Measurements from ENCODE around the gene KRTAP12-3.

KRTAP12-3 gene

DNA sequence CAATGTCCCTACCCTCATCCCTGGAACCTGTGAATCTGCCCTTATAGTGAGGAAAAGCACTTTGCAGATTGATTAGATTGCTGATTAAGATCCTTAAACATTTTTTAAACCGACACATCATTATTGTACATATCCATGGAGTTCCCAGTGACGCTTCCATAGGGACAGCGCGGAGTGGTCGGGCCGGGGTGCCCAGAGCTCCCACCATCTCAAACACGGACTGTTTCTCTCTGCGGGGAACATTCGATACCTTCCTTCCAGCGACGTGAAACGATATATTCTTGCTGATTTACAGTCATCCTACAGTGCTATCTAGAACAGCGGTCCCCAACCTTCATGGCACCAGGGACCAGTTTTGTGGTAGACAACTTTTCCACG lies 43.3 kb downstream of the KRTAP12-3 start:
- Histone ChIP-seq H3K4me1 (no peaks in the 10 kb centered on the region), H3K9me3 (no peaks in the 10 kb centered on the region), H3K4me3 (no peak overlapping the region), H3K27ac (no peak overlapping the region), H3K27me3 (peaks cover 0 to 88% of the 10 kb centered on the region in 2 donors), H3K36me3 (no peaks in the 10 kb centered on the region)
- TF ChIP-seq, protein P1, sequence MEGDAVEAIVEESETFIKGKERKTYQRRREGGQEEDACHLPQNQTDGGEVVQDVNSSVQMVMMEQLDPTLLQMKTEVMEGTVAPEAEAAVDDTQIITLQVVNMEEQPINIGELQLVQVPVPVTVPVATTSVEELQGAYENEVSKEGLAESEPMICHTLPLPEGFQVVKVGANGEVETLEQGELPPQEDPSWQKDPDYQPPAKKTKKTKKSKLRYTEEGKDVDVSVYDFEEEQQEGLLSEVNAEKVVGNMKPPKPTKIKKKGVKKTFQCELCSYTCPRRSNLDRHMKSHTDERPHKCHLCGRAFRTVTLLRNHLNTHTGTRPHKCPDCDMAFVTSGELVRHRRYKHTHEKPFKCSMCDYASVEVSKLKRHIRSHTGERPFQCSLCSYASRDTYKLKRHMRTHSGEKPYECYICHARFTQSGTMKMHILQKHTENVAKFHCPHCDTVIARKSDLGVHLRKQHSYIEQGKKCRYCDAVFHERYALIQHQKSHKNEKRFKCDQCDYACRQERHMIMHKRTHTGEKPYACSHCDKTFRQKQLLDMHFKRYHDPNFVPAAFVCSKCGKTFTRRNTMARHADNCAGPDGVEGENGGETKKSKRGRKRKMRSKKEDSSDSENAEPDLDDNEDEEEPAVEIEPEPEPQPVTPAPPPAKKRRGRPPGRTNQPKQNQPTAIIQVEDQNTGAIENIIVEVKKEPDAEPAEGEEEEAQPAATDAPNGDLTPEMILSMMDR (IDR thresholded peaks at IDR 0.05), result no peak
- DNase-seq, result no peak
- intact Hi-C loops (cut with DNase I; ENCODE audit: low total_unique reads), result no loop called here

DNA sequence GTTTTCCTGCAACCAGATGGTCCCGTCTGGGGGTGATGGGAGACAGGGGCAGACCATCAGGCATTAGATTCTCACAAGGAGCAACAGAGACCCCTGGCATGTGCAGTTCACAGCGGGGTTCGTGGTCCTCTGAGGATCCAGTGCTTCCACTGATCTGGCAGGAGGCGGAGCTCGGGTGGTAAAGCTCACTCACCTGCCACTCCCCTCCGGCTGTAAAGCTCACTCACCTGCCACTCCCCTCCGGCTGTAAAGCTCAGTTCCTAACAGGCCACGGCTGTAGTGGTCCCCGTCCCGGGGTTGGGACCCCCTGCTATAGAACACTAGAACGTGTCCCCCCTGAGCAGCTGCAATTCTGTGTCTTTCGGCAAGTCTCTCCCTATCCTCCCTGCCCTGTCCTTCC lies 43.8 kb downstream of the KRTAP12-3 start:
- Histone ChIP-seq H3K36me3 (no peaks in the 10 kb centered on the region), H3K27me3 (peaks cover 0 to 88% of the 10 kb centered on the region in 2 donors), H3K4me3 (no peak overlapping the region), H3K27ac (no peak overlapping the region), H3K4me1 (no peaks in the 10 kb centered on the region), H3K9me3 (no peaks in the 10 kb centered on the region)
- intact Hi-C loops (cut with DNase I; ENCODE audit: low total_unique reads), result no loop called here
- DNase-seq, result no peak
- TF ChIP-seq, protein P1 (IDR thresholded peaks at IDR 0.05), result no peak

DNA sequence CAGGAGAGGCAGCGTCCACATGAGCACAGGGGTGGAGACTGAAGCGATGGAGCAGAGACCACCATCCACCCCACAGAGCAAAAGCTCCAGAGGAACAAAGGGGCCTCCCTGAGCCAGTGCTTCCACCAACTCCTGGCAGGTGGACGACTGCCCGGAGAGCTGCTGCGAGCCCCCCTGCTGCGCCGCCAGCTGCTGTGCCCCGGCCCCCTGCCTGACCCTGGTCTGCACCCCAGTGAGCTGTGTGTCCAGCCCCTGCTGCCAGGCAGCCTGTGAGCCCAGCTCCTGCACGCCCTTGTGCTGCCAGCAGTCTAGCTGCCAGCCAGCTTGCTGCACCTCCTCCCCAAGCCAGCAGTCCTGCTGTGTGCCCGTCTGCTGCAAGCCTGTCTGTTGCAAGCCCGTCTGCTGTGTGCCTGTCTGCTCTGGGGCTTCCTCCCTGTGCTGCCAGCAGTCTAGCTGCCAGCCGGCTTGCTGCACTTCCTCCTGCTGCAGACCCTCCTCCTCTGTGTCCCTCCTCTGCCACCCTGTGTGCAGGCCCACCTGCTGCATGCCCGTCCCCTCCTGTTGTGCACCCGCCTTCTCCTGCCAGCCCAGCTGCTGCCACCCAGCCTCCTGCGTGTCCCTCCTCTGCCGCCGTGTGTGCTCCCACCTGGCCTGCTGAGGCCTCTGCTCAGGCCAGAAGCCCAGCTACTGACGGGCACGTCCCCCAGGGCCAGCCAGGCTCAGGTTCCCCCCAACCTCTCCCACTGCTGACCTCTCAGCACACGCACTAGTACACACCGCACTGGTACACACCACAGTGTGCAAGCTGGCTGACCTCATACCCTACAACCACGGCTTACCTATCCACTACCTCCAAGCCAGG lies 44.6 kb downstream of the KRTAP12-3 start:
- intact Hi-C loops (cut with DNase I; ENCODE audit: low total_unique reads), result no loop called here
- DNase-seq, result peak in 1 of 2 donors; percentile 46
- TF ChIP-seq, protein P1 (IDR thresholded peaks at IDR 0.05), result no peak

DNA sequence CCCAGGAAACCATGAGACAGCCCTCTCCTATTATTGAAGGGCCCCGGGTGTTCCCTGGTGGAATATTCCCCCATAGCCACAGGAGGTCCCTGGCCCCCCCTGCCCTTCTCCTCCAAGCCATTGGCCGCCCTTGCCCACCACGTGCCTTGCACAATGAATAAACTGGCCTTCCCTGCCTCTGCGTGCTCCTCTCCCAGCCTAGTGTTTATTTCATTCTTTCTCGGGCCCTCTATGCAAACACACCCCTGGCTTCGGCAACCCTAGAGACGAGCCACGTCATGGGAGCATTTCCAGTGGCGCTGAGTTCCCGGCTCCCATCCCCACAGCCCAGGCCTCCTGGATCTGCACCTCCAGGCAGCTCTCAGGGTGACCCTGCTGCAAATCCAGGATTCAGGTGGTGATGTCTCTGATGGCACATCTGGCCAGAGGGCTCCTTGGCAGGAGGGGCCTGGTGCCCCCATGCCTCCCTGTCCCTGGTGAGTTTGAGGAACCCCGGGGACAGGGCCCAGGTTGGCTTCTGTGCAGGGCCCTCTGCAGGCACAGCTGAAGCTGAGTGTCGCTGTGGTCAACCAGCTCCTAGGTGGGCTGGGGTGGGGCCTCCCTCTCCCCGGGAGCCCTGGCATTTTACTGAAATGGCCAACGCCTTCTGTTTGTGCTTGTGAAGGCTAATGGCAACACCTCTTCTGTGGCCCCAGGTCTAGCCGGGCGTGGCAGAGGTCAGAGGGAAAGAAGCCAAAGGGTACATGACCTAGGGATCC lies 45.4 kb downstream of the KRTAP12-3 start:
- no peaks in the 10 kb centered on the region for H3K9me3 ChIP-seq
- H3K27me3 ChIP-seq, result peaks cover 0 to 90% of the 10 kb centered on the region in 2 donors
- no peaks in the 10 kb centered on the region for H3K36me3 ChIP-seq
- H3K4me3 ChIP-seq, result no peak overlapping the region
- H3K27ac ChIP-seq, result no peak overlapping the region
- peak in 1 of 2 donors; percentile 59 for DNase-seq
- intact Hi-C loops (cut with DNase I; ENCODE audit: low total_unique reads), result no loop called here
- no peaks in the 10 kb centered on the region for H3K4me1 ChIP-seq
- TF ChIP-seq, protein P1 (IDR thresholded peaks at IDR 0.05), result no peak

More for the DNA sequence above, 44.6 kb downstream of the KRTAP12-3 start:
- H3K4me1 ChIP-seq, result no peaks in the 10 kb centered on the region
- H3K27me3 ChIP-seq, result peaks cover 0 to 90% of the 10 kb centered on the region in 2 donors
- H3K9me3 ChIP-seq, result no peaks in the 10 kb centered on the region
- no peak overlapping the region for H3K4me3 ChIP-seq
- no peak overlapping the region for H3K27ac ChIP-seq
- no peaks in the 10 kb centered on the region for H3K36me3 ChIP-seq

DNA sequence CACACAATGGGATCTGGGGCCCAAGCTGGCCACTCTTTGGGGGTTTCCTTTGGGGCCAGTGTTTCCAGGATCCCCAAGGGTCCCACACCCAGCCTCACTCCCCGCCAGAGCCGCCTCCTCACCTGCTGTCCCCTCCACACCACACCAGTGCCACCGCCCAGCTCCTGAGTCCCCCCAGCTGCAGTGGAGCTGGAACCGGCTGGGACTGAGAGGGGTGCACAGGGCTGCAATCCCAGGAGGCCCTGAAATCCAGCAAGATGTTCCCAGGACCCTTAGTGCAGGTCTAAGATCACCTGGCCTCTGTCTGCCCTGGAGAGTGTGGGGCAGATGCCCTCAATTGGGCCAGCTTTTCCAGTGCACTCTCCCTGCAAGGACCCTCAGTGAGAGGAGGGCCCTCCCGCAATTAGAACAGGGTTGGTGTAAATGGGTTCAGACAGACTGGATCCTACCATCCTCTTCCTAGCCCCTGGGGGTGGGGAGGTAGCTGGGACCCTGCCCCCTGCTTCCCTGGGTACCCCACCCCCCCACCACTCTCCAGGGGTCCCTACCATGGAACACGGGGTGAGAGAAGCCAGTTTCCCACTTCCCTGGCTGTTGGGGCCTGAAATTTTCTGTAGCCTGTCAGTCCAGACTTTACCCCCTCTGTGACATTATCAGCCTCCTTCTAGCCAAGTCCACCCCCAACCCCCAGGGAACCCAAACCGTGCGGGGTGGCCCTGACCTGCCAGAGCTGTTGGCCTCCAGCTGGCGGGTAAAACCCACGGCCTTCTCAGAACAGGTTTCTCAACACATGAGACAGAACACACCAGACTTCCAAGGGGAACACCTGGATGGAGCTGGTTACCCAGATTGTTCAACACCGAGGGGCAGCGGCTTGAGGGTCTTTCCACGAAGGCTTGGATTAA lies 46.3 kb downstream of the KRTAP12-3 start:
- Histone ChIP-seq H3K27me3 (peaks cover 0 to 90% of the 10 kb centered on the region in 2 donors), H3K4me3 (no peak overlapping the region), H3K9me3 (no peaks in the 10 kb centered on the region), H3K27ac (no peak overlapping the region), H3K36me3 (no peaks in the 10 kb centered on the region), H3K4me1 (peaks cover 0 to 6% (median 0%) of the 10 kb centered on the region in 4 donors)
- TF ChIP-seq, protein P1 (IDR thresholded peaks at IDR 0.05), result no peak
- peak in 1 of 2 donors; percentile 35 for DNase-seq
- intact Hi-C loops (cut with DNase I; ENCODE audit: low total_unique reads), result no loop called here

Measured in tibial artery (tissue), 4 donors.